OCI-LY1 (cell line): Measurements from ENCODE around the gene RNF112.

Source experiments
- H2AFZ ChIP-seq: fragments of 200-600 bp; sonication (generic), shearing (Covaris generic); 2 replicates; pipeline ENCODE4 v1.6.0; 2014; ENCODE audit warnings: antibody characterized with exemption, mild to moderate bottlenecking, low read length
- H3F3A ChIP-seq: fragments of 200-600 bp; sonication (generic), shearing (Covaris generic); 2 replicates; pipeline ENCODE4 v1.6.0; 2014; ENCODE audit warnings: mild to moderate bottlenecking, antibody characterized with exemption, low read length, moderate library complexity; ENCODE audit not compliant: insufficient read depth
- H3K27ac ChIP-seq: fragments of 200-600 bp; sonication (generic); 2 replicates; pipeline ENCODE4 v1.5.1; 2014; ENCODE audit warnings: low read length, mixed run types, mild to moderate bottlenecking, low read depth; ENCODE audit not compliant: poor library complexity, severe bottlenecking
- H3K27me3 ChIP-seq: fragments of 200-600 bp; sonication (generic); 2 replicates; pipeline ENCODE4 v1.6.0; 2014; ENCODE audit warnings: antibody characterized with exemption, mild to moderate bottlenecking, low read length, moderate library complexity; ENCODE audit not compliant: insufficient read depth
- H3K36me3 ChIP-seq: fragments of 200-600 bp; sonication (generic); 2 replicates; pipeline ENCODE4 v1.6.1; 2014; ENCODE audit warnings: mild to moderate bottlenecking, antibody characterized with exemption, low read length, moderate library complexity, mixed read lengths; ENCODE audit not compliant: insufficient read depth
- H3K4me1 ChIP-seq: fragments of 200-600 bp; sonication (generic); 2 replicates; pipeline ENCODE4 v1.5.1; 2014; ENCODE audit warnings: mild to moderate bottlenecking, low read length, moderate library complexity; ENCODE audit not compliant: insufficient read depth, severe bottlenecking
- H3K4me2 ChIP-seq: fragments of 200-600 bp; sonication (generic), shearing (Covaris generic); 2 replicates; pipeline ENCODE4 v1.6.1; 2014; ENCODE audit warnings: low read length
- H3K4me3 ChIP-seq: fragments of 200-600 bp; sonication (generic); 2 replicates; pipeline ENCODE4 v1.5.1; 2014; ENCODE audit warnings: low read length, low read depth, mild to moderate bottlenecking, mixed read lengths; ENCODE audit not compliant: poor library complexity, severe bottlenecking
- H3K79me2 ChIP-seq: fragments of 200-600 bp; shearing (Covaris generic); 2 replicates; pipeline ENCODE4 v1.6.1; 2016; ENCODE audit warnings: mixed run types, low read length, mixed read lengths; ENCODE audit not compliant: insufficient read depth
- H3K9ac ChIP-seq: fragments of 200-600 bp; sonication (generic), shearing (Covaris generic); 2 replicates; pipeline ENCODE4 v1.6.1; 2014; ENCODE audit warnings: mild to moderate bottlenecking, low read length, mixed read lengths
- H3K9me2 ChIP-seq: fragments of 200-600 bp; sonication (generic), shearing (Covaris generic); 2 replicates; pipeline ENCODE4 v1.6.1; 2014; ENCODE audit warnings: low read depth, mild to moderate bottlenecking, low read length, mixed read lengths
- H3K9me3 ChIP-seq: fragments of 200-600 bp; shearing (Covaris generic); 2 replicates; pipeline ENCODE4 v1.6.1; 2014; ENCODE audit warnings: low read length, mixed read lengths
- H4K20me1 ChIP-seq: fragments of 200-600 bp; sonication (generic), shearing (Covaris generic); 2 replicates; pipeline ENCODE4 v1.6.0; 2016; ENCODE audit warnings: mild to moderate bottlenecking, low read length; ENCODE audit not compliant: insufficient read depth
- EZH2 ChIP-seq: fragments of 200-600 bp; sonication (generic), shearing (Covaris generic); IDR thresholded peaks from 2 replicates; pipeline ENCODE4 v1.8.0; 2017; ENCODE audit warnings: borderline replicate concordance, mixed run types, mild to moderate bottlenecking, antibody characterized with exemption, low read length, moderate library complexity, mixed read lengths
- TF ChIP-seq, protein P1 (sequence below): fragments of 200-600 bp; sonication (generic), shearing (Covaris generic); IDR thresholded peaks from 2 replicates; pipeline ENCODE4 v1.5.1; 2017; ENCODE audit warnings: mild to moderate bottlenecking, antibody characterized with exemption, low read length, moderate library complexity, mixed read lengths

RNF112 gene

DNA sequence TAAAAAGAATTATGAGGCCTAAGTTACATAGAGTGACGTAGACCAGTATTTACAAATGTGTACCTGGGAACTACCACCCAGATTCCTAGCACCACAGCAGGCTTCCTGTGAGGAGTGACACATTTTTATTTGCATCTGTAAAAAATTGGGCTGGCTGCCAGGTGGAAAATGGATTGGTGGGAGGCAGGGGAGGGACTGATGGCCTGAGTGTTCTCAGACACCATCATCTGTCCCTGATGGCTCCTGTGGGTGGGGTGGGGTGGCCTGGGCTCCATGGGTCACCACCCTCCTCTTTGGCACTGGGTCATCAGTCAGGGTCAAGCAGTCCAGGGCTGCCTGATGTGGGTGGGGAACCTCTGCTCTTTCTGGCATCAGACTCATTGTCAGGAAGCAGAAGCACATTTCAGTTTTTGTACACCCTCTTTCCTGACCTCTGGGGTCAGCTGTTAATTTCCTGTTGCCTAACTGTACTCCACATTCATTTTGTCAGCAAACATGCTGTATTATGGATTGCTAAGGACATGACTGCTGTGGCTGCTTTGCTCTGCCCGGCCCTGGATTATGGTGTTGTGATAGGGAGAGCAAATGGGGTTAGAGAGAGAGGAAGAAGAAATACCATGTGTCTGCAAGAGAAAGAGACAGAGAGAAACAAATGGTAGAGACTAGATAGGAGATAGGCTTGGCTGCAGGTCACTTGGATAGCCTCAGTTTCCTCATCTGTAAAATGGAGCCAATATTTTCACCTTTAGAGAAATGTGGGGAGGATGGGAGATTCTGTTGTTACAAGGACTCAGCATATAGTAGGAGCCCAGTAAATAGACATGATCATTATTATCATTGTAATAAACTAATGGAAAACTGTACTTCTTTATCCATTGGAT lies 12.5 kb upstream of the RNF112 start:
- no peak for TF ChIP-seq EZH2
- TF ChIP-seq, protein P1, sequence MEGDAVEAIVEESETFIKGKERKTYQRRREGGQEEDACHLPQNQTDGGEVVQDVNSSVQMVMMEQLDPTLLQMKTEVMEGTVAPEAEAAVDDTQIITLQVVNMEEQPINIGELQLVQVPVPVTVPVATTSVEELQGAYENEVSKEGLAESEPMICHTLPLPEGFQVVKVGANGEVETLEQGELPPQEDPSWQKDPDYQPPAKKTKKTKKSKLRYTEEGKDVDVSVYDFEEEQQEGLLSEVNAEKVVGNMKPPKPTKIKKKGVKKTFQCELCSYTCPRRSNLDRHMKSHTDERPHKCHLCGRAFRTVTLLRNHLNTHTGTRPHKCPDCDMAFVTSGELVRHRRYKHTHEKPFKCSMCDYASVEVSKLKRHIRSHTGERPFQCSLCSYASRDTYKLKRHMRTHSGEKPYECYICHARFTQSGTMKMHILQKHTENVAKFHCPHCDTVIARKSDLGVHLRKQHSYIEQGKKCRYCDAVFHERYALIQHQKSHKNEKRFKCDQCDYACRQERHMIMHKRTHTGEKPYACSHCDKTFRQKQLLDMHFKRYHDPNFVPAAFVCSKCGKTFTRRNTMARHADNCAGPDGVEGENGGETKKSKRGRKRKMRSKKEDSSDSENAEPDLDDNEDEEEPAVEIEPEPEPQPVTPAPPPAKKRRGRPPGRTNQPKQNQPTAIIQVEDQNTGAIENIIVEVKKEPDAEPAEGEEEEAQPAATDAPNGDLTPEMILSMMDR = no peak

DNA sequence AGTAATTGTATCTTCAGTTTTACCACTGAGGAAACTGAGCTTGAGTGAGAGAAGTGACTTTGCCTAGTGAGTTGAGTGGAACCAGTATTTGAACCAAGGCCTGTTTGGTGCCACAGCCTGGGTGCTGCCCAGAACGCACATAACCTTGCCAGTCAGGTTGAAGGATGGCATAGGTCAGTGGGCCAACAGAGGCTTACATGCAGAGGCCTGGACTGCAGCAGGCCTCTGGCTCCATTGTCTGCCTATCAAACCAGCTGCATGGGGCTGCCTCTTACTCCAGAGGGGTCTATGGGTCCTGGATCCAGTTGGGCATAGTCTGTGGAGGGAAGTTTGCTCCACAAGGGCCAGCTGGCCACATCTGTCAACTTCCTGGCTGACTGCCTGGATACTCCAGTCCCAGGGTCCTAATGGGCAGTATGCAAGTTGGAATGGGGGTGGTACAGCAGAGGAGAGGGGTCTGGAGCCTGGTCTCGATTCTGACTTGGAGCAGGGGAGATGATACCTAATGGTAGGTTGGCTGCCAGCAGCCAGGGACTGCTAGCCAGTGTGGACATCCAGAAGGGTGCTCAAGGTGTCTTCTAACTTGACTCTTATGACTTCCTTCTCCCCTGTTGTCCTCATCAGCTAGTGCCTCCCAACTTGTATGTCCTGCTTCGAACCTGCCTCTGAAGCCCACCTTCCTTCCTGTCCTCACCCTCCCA lies 11.1 kb upstream of the RNF112 start:
- H2AFZ ChIP-seq = no peak overlapping the region
- no peak overlapping the region for H3K27ac ChIP-seq
- H3K79me2 ChIP-seq = no peaks in the 10 kb centered on the region
- H4K20me1 ChIP-seq = no peaks in the 10 kb centered on the region
- H3K9ac ChIP-seq = no peak overlapping the region
- no peaks in the 10 kb centered on the region for H3F3A ChIP-seq
- no peaks in the 10 kb centered on the region for H3K9me3 ChIP-seq
- H3K9me2 ChIP-seq = no peaks in the 10 kb centered on the region
- no peaks in the 10 kb centered on the region for H3K27me3 ChIP-seq
- no peak overlapping the region for H3K4me3 ChIP-seq
- TF ChIP-seq, protein P1 = no peak
- no peak for TF ChIP-seq EZH2
- H3K36me3 ChIP-seq = no peaks in the 10 kb centered on the region
- H3K4me2 ChIP-seq = no peak overlapping the region
- no peaks in the 10 kb centered on the region for H3K4me1 ChIP-seq

More for the DNA sequence above, 12.5 kb upstream of the RNF112 start:
- H3K4me2 ChIP-seq = no peak overlapping the region
- no peaks in the 10 kb centered on the region for H3F3A ChIP-seq
- H3K4me1 ChIP-seq = no peaks in the 10 kb centered on the region
- H2AFZ ChIP-seq = no peak overlapping the region
- no peaks in the 10 kb centered on the region for H3K36me3 ChIP-seq
- H3K4me3 ChIP-seq = no peak overlapping the region
- H3K27ac ChIP-seq = no peak overlapping the region
- H3K9ac ChIP-seq = no peak overlapping the region
- H3K27me3 ChIP-seq = no peaks in the 10 kb centered on the region
- H3K9me2 ChIP-seq = no peaks in the 10 kb centered on the region
- H4K20me1 ChIP-seq = no peaks in the 10 kb centered on the region
- no peaks in the 10 kb centered on the region for H3K9me3 ChIP-seq
- no peaks in the 10 kb centered on the region for H3K79me2 ChIP-seq

DNA sequence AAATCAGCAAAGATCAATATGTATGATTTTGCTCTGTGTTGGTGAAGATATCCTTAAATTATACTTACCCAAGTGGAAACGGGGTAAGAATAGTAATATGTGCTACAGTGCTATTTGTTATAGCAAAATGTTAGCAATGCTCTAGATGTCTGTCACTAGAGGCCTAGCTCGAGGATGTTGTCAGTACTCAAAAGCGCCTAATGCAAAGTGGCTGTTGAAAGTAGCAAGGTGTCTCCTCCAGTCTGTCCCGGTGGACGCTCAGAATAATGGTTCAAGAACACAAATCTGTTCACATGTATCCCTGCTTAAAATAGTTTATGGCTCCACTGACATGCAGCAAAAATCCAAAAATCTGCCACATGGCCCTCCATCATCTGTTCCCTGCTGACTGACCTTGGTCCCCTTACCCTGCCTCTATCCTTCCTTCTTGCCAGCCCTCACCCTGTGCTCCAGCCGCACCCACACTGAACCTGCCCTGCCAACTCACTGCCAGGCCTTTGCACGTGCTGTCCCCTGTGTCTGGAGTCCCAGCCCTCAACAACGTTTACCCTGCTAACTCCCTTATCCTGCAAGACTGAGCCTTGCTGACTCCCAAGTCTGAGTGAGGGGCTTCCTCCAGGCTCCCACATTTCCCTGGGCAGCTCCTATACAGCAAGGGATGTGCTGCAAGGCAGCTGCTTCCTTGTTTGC lies 9.6 kb upstream of the RNF112 start:
- H4K20me1 ChIP-seq = no peaks in the 10 kb centered on the region
- H3F3A ChIP-seq = no peaks in the 10 kb centered on the region
- H3K9me2 ChIP-seq = no peaks in the 10 kb centered on the region
- no peak overlapping the region for H3K4me3 ChIP-seq
- H3K9me3 ChIP-seq = no peaks in the 10 kb centered on the region
- no peaks in the 10 kb centered on the region for H3K36me3 ChIP-seq
- H3K27ac ChIP-seq = no peak overlapping the region
- H2AFZ ChIP-seq = no peak overlapping the region
- H3K27me3 ChIP-seq = no peaks in the 10 kb centered on the region
- no peak overlapping the region for H3K9ac ChIP-seq
- TF ChIP-seq EZH2 = no peak
- TF ChIP-seq, protein P1 = no peak
- no peak overlapping the region for H3K4me2 ChIP-seq
- H3K79me2 ChIP-seq = no peaks in the 10 kb centered on the region
- H3K4me1 ChIP-seq = no peaks in the 10 kb centered on the region
